H1 (cell line): Measurements from ENCODE around the gene EFNA3. TPM values are rescaled to one million over a fixed set of nuclear protein-coding genes. Genes with fewer than 3 reads are reported as not detected.

Experiments
- BRCA1 ChIP-seq: IDR thresholded peaks from 2 replicates; pipeline ENCODE4 v1.6.1; 2012; ENCODE audit warnings: low read depth, low read length, improper control_type of control experiment
- CBX5 ChIP-seq: fragments of 300-800, 300-1000 bp; sonication (generic); IDR thresholded peaks from 2 replicates; pipeline ENCODE4 v1.7.1; 2016; ENCODE audit warnings: antibody characterized with exemption, low read length, low read depth
- CEBPB ChIP-seq: IDR thresholded peaks from 2 replicates; pipeline ENCODE4 v1.6.1; 2012; ENCODE audit warnings: low read depth, low read length
- CHD1 ChIP-seq: IDR thresholded peaks from 2 replicates; pipeline ENCODE4 v1.6.1; 2012; ENCODE audit warnings: low read depth, low read length, improper control_type of control experiment
- EGR1 ChIP-seq: IDR thresholded peaks from 2 replicates; pipeline ENCODE4 v1.6.1; 2011; ENCODE audit warnings: low read depth, low read length, borderline replicate concordance
- FOSL1 ChIP-seq: IDR thresholded peaks from 2 replicates; pipeline ENCODE4 v1.6.1; 2011; ENCODE audit warnings: mild to moderate bottlenecking, low read depth, low read length, moderate library complexity; ENCODE audit not compliant: insufficient read depth
- HDAC2 ChIP-seq, 2 experiments: fragments of 300-600 bp in 1 of 2; sonication (generic) in 1 of 2; IDR thresholded peaks; 2 replicates each; pipeline ENCODE4 v1.6.1; 2011 to 2012; ENCODE audit warnings: low read depth in 2 of 2, low read length in 2 of 2, mild to moderate bottlenecking in 2 of 2, moderate library complexity in 2 of 2, borderline replicate concordance in 1 of 2, inconsistent platforms in 1 of 2
- HDAC6 ChIP-seq: IDR thresholded peaks from one replicate; pipeline ENCODE4 v1.7.1; 2012; ENCODE audit warnings: low read depth, mild to moderate bottlenecking, inconsistent platforms, low read length, moderate library complexity
- JUN ChIP-seq: IDR thresholded peaks from 2 replicates; pipeline ENCODE4 v1.6.1; 2011; ENCODE audit warnings: low read depth, mild to moderate bottlenecking, improper control_type of control experiment, low read length
- JUND ChIP-seq: IDR thresholded peaks from 2 replicates; pipeline ENCODE4 v1.6.1; 2011; ENCODE audit warnings: mild to moderate bottlenecking, improper control_type of control experiment, low read length
- KDM1A ChIP-seq: fragments of 200-600, 300-600 bp; sonication (generic); IDR thresholded peaks from 2 replicates; pipeline ENCODE4 v1.7.1; 2016; ENCODE audit warnings: mild to moderate bottlenecking, low read length, borderline replicate concordance
- KDM4A ChIP-seq: IDR thresholded peaks from one replicate; pipeline ENCODE4 v1.7.1; 2012; ENCODE audit warnings: low read depth, mild to moderate bottlenecking, moderate library complexity, low read length, inconsistent platforms; ENCODE audit not compliant: severe bottlenecking
- KDM5A ChIP-seq: fragments of 200-600 bp; IDR thresholded peaks from 2 replicates; pipeline ENCODE4 v1.7.1; 2012; ENCODE audit warnings: mild to moderate bottlenecking, low read length, inconsistent platforms, mixed read lengths
- MAFK ChIP-seq: IDR thresholded peaks from 2 replicates; pipeline ENCODE4 v1.6.1; 2012; ENCODE audit warnings: low read depth, mild to moderate bottlenecking, improper control_type of control experiment, low read length
- NANOG ChIP-seq: IDR thresholded peaks from 2 replicates; pipeline ENCODE4 v1.6.1; 2011; ENCODE audit warnings: low read length, low read depth, mild to moderate bottlenecking, inconsistent platforms; ENCODE audit not compliant: insufficient read depth, poor library complexity, severe bottlenecking
- POU5F1 ChIP-seq: IDR thresholded peaks from 2 replicates; pipeline ENCODE4 v1.6.1; 2011; ENCODE audit warnings: low read depth, mild to moderate bottlenecking, low read length, moderate library complexity
- SP1 ChIP-seq: IDR thresholded peaks from 2 replicates; pipeline ENCODE4 v1.6.1; 2011; ENCODE audit warnings: low read depth, low read length
- SP4 ChIP-seq: IDR thresholded peaks from 2 replicates; pipeline ENCODE4 v1.6.1; 2012; ENCODE audit warnings: low read length, inconsistent platforms
- SRF ChIP-seq: IDR thresholded peaks from 2 replicates; pipeline ENCODE4 v1.6.1; 2011; ENCODE audit warnings: mild to moderate bottlenecking, low read depth, low read length, moderate library complexity
- TAF1 ChIP-seq: IDR thresholded peaks from 2 replicates; pipeline ENCODE4 v1.6.1; 2011; ENCODE audit warnings: mild to moderate bottlenecking, low read depth, low read length
- polyA plus RNA-seq, 7 experiments: library from polyadenylated mRNA; depleted of rRNA in 3 of 7; stranded (reverse) in 5 of 7; unstranded in 2 of 7; fragments of >200 nt in 5 of 7; fragments of 200-250 nt in 2 of 7; gene quantifications; 1 replicate in 5 of 7; 2 replicates in 1 of 7; 4 replicates in 1 of 7; pipeline versions ENCODE4 v1.2.1 to v1.2.3, GENCODE V29; 2011 to 2013; ENCODE audit warnings: missing spikeins in 2 of 7, mixed read lengths in 2 of 7
- total RNA-seq: library from RNA; stranded (reverse); fragmentation: NEBNext Ultra II Directional; extraction: Animal tissue kit (Norgen Biotek cat#: 25700); gene quantifications from 2 replicates; pipeline ENCODE4 v1.2.1, GENCODE V29; 2021
- TF ChIP-seq, protein P1 (sequence below), 3 experiments: IDR thresholded peaks; 1 replicate in 2 of 3; 2 replicates in 1 of 3; pipeline versions ENCODE4 v1.5.1 to v1.6.1; 2011; ENCODE audit warnings: low read length in 3 of 3, mild to moderate bottlenecking in 3 of 3, inconsistent platforms in 2 of 3, low read depth in 1 of 3, moderate library complexity in 1 of 3; ENCODE audit not compliant: insufficient read depth in 1 of 3; ENCODE audit errors: control extremely low read depth in 1 of 3
- TF ChIP-seq, protein P2 (sequence below): IDR thresholded peaks from 2 replicates; pipeline ENCODE4 v1.6.1; 2012; ENCODE audit warnings: inconsistent platforms

Gene EFNA3
- total and polyA plus RNA-seq, 2 of the 8 experiments (the other 6 are each of a cell fraction or from before 2014, with no cell fraction given): 10.8 to 13.8 TPM

DNA sequence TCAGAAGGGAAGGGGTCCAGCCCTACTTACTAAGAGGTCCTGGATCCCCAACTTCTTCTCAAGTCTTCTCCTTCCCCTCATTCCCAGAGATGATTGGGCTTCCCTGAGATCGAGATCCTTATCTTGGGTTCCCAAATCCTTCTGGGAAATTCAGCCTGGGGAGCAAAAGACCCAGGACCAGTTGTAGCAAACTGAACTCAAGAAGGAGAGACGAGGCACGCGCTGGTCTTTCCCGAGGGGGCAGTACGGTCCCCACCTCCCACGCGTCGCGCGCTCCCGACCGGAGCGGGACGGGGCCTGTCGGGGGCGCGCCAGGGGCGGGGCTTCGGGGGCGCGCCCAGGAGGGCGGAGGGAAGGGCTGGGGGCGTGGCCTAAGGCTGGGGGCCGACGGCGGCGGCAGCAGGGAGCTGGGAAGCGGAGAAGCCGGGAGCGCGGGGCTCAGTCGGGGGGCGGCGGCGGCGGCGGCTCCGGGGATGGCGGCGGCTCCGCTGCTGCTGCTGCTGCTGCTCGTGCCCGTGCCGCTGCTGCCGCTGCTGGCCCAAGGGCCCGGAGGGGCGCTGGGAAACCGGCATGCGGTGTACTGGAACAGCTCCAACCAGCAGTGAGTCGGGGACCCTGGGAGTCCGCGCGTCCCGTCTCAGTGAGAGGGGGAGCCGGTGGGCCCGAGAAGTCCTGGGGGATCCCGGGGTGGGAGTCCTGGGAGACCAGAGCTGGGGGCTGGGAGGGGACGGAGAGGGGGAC is at the start of gene EFNA3 (continued):
- TF ChIP-seq, protein P1, sequence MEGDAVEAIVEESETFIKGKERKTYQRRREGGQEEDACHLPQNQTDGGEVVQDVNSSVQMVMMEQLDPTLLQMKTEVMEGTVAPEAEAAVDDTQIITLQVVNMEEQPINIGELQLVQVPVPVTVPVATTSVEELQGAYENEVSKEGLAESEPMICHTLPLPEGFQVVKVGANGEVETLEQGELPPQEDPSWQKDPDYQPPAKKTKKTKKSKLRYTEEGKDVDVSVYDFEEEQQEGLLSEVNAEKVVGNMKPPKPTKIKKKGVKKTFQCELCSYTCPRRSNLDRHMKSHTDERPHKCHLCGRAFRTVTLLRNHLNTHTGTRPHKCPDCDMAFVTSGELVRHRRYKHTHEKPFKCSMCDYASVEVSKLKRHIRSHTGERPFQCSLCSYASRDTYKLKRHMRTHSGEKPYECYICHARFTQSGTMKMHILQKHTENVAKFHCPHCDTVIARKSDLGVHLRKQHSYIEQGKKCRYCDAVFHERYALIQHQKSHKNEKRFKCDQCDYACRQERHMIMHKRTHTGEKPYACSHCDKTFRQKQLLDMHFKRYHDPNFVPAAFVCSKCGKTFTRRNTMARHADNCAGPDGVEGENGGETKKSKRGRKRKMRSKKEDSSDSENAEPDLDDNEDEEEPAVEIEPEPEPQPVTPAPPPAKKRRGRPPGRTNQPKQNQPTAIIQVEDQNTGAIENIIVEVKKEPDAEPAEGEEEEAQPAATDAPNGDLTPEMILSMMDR (IDR thresholded peaks at IDR 0.05; ENCODE audit: control extremely low read depth in 1 of 3, insufficient read depth in 1 of 3, low read depth in 1 of 3, low read length in 3 of 3): 0 out of 4 replicates have a peak, but pooled peaks of 1 of the 3 experiments have one; percentile 4
- TF ChIP-seq HDAC6 (no peak), CHD1 (no peak), TAF1 (0 out of 2 replicates have a peak, but pooled peaks have one; percentile 41), CBX5 (no peak), FOSL1 (no peak), KDM5A (no peak), MAFK (no peak), KDM1A (no peak), NANOG (no peak), BRCA1 (no peak), KDM4A (peak; percentile 29), SRF (no peak), POU5F1 (no peak), SP4 (no peak), SP1 (no peak), HDAC2 (IDR thresholded peaks at IDR 0.05; ENCODE audit: borderline replicate concordance in 1 of 2, low read depth in 2 of 2, low read length in 2 of 2) (no peak), CEBPB (no peak), EGR1 (peak; percentile 85), JUND (no peak), JUN (no peak)
- TF ChIP-seq, protein P2, sequence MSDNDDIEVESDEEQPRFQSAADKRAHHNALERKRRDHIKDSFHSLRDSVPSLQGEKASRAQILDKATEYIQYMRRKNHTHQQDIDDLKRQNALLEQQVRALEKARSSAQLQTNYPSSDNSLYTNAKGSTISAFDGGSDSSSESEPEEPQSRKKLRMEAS: peak; percentile 35; the same call in 1 of the 2 replicates
- TF ChIP-seq, all 59 proteins: peak for 8
